Right cardiac atrium (tissue), 5 donors: ENCODE results near the gene PIEZO2. TPM values are rescaled to one million over a fixed set of nuclear protein-coding genes. Genes with fewer than 3 reads are reported as not detected.

Source experiments
- ATAC-seq, 2 donors: fragments of 200-7000 bp; cut with Tn5 transposase; one replicate each; pipeline versions ENCODE4 v1.8.0 to v1.9.1; 2020; ENCODE audit warnings: moderate library complexity in 2 of 2, mild to moderate bottlenecking in 1 of 2
- DNase-seq, 3 donors: peaks; one replicate each; pipeline ENCODE4 v3.0.0-alpha.2; 2020
- H3K27ac ChIP-seq: one replicate; pipeline ENCODE4 v1.5.1; 2013; ENCODE audit warnings: mild to moderate bottlenecking, low read length, control low read depth, moderate library complexity
- H3K27me3 ChIP-seq: one replicate; pipeline ENCODE4 v1.6.1; 2013; ENCODE audit not compliant: control insufficient read depth, insufficient read depth
- H3K4me1 ChIP-seq: one replicate; pipeline ENCODE4 v1.6.1; 2013; ENCODE audit warnings: low read length; ENCODE audit not compliant: control insufficient read depth, insufficient read depth
- H3K4me3 ChIP-seq: one replicate; pipeline ENCODE4 v1.5.1; 2013; ENCODE audit warnings: low read length, control low read depth
- H3K9me3 ChIP-seq: one replicate; pipeline ENCODE4 v1.6.1; 2013; ENCODE audit warnings: low read length; ENCODE audit not compliant: control insufficient read depth
- WGBS: extraction: QIAGEN DNeasy Blood & Tissue Kit; methylation state at CpG from one replicate; pipeline ENCODE4 v1.1.7; 2013; 5-methylcytosine and 5-hydroxymethylcytosine counted together
- intact Hi-C, 4 donors: fragments of 100-400 bp; cut with DNase I; formaldehyde crosslinking; loops; one replicate each; pipeline versions ENCODE4 v1.11.0 to v1.14.0; 2022 to 2023
- polyA plus RNA-seq: library from polyadenylated mRNA; stranded (reverse); fragments of 200-250 nt; gene quantifications from one replicate; pipeline ENCODE4 v1.2.3, GENCODE V29; 2013
- total RNA-seq, 4 donors: library from RNA; stranded (reverse); fragmentation: NEBNext Ultra II Directional; extraction: Animal tissue kit (Norgen Biotek cat#: 25700); gene quantifications; one replicate each; pipeline ENCODE4 v1.2.1, GENCODE V29; 2021
- donor health status: healthy with polysubstance abuse.
- donor health status: DM: no; HTN: yes; CAD: no.
- donor health status: DM: no; HTN: no; CAD: no.
- donor health status: DM: no; HTN: yes; CAD: no; lungs with severe emphysema.
- donor health status: DM: yes; HTN: yes; CAD: no.

Gene PIEZO2
- total and polyA plus RNA-seq, 5 donors, result 0.18 to 0.93 (median 0.56) TPM

GRCh38 chr18:10754128-10754527 lies 395.2 kb downstream of the PIEZO2 start:
- ATAC-seq (no peak), DNase-seq (no peak)
- Histone ChIP-seq H3K4me3 (no peak overlapping the region), H3K9me3 (no peaks in the 10 kb centered on the region), H3K27ac (no peak overlapping the region), H3K27me3 (no peaks in the 10 kb centered on the region), H3K4me1 (no peaks in the 10 kb centered on the region)
- intact Hi-C loops, result no loop called here
- WGBS, result 88% methylated on average over 4 of the region's 4 CpGs

- Histone ChIP-seq H3K9me3 (no peaks in the 10 kb centered on the region), H3K27ac (no peak overlapping the region), H3K4me3 (no peak overlapping the region), H3K27me3 (no peaks in the 10 kb centered on the region), H3K4me1 (no peaks in the 10 kb centered on the region)
- no peak for DNase-seq
- no peak for ATAC-seq
- intact Hi-C loops, result no loop called here
- WGBS, result 63% methylated on average over 8 of the region's 8 CpGs
Measured at GRCh38 chr18:10752382-10752781, 397.0 kb downstream of the PIEZO2 start.

GRCh38 chr18:10751653-10752052 lies 397.7 kb downstream of the PIEZO2 start:
- no peak overlapping the region for H3K4me3 ChIP-seq
- WGBS, result 35% methylated on average over 8 of the region's 8 CpGs
- ATAC-seq, result peak in 1 of 2 donors; percentile 49
- DNase-seq, result no peak
- no peak overlapping the region for H3K27ac ChIP-seq
- H3K27me3 ChIP-seq, result no peaks in the 10 kb centered on the region
- H3K4me1 ChIP-seq, result no peaks in the 10 kb centered on the region
- intact Hi-C loops, result no loop called here
- no peaks in the 10 kb centered on the region for H3K9me3 ChIP-seq

GRCh38 chr18:10750191-10751035 lies 399.0 kb downstream of the PIEZO2 start:
- H3K4me1 ChIP-seq, result no peaks in the 10 kb centered on the region
- no peak overlapping the region for H3K27ac ChIP-seq
- H3K27me3 ChIP-seq, result no peaks in the 10 kb centered on the region
- no peak overlapping the region for H3K4me3 ChIP-seq
- 55% methylated on average over 5 of the region's 5 CpGs for WGBS
- intact Hi-C loops, result no loop called here
- ATAC-seq (no peak), DNase-seq (no peak)
- H3K9me3 ChIP-seq, result no peaks in the 10 kb centered on the region

DNA sequence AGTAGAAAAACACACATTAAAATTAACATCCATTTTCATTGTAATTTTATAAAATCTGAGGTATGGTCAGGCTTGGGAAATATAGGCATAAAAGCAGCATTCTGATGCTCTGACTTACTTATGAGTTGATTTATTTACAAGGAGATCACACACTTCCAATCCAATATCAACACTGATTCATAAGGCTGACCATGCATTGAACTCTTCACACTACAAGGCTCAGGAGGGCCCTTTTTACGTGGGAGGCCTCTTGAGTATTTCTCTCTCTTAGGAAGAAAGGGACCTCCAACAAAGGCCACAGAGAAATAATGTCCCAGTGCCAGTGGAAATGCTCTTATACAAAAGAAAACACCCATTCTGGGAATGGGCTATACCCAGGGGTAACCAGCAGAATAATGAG lies 400.7 kb downstream of the PIEZO2 start:
- WGBS, result 78% methylated on average over 1 of the region's 1 CpG
- Histone ChIP-seq H3K27ac (no peak overlapping the region), H3K9me3 (no peaks in the 10 kb centered on the region), H3K27me3 (no peaks in the 10 kb centered on the region), H3K4me1 (no peaks in the 10 kb centered on the region), H3K4me3 (no peak overlapping the region)
- intact Hi-C loops, result no loop called here
- ATAC-seq (no peak), DNase-seq (no peak)

DNA sequence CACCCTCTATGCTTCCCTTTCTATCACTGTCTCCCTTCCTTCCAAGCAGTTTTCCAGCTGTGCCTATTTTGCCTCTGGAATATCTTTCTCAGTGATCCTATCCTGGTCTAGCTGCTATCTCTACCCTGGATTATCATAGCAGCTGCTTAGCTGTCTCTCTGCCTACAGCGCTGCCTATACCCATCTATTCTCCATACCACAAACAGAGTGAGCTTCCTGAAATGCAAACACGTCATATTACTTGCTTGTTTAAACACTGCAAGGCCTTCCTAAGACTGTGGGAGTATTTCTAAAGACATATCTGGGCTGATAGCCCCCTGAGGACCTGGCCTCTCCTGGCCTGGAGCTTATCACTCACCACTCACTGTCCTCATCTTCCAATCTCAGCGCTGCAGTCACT lies 403.4 kb downstream of the PIEZO2 start:
- Histone ChIP-seq H3K27me3 (no peaks in the 10 kb centered on the region), H3K9me3 (no peaks in the 10 kb centered on the region), H3K4me3 (no peak overlapping the region), H3K27ac (no peak overlapping the region), H3K4me1 (no peaks in the 10 kb centered on the region)
- intact Hi-C loops, result no loop called here
- no peak for DNase-seq
- no peak for ATAC-seq
- 54% methylated on average over 3 of the region's 3 CpGs for WGBS

GRCh38 chr18:10745219-10745618 lies 404.1 kb downstream of the PIEZO2 start:
- intact Hi-C loops, result no loop called here
- Histone ChIP-seq H3K27ac (no peak overlapping the region), H3K27me3 (no peaks in the 10 kb centered on the region), H3K9me3 (no peaks in the 10 kb centered on the region), H3K4me1 (no peaks in the 10 kb centered on the region), H3K4me3 (no peak overlapping the region)
- ATAC-seq (no peak), DNase-seq (no peak)
- 88% methylated on average over 8 of the region's 8 CpGs for WGBS

DNA sequence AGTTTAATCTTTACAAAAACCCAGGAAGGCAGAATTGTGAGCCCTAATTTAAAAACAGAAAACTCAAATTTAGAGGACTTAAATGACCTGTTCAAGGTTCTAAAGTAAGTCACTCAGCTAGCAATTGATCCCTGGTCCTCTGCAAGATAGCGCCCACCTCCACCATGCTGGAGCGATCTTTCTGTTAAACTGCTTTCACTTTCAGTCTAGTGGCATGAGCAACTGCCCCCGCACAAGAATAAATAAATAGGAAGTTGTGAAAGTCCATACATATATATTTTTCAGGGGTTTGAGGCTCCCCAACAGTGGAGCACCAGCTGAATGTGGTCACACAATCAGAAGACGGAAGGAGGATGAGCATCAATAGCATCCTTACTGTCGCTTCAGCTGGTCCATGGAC lies 405.6 kb downstream of the PIEZO2 start:
- Histone ChIP-seq H3K27ac (no peak overlapping the region), H3K4me3 (no peak overlapping the region), H3K9me3 (no peaks in the 10 kb centered on the region), H3K27me3 (no peaks in the 10 kb centered on the region), H3K4me1 (no peaks in the 10 kb centered on the region)
- DNase-seq (no peak), ATAC-seq (no peak)
- intact Hi-C loops, result no loop called here
- WGBS, result 77% methylated on average over 5 of the region's 5 CpGs

GRCh38 chr18:10739152-10739551 lies 410.2 kb downstream of the PIEZO2 start:
- Histone ChIP-seq H3K4me1 (no peaks in the 10 kb centered on the region), H3K27ac (no peak overlapping the region), H3K27me3 (no peaks in the 10 kb centered on the region), H3K9me3 (no peaks in the 10 kb centered on the region), H3K4me3 (no peak overlapping the region)
- DNase-seq, result no peak
- intact Hi-C loops, result no loop called here
- ATAC-seq, result no peak
- 90% methylated on average over 3 of the region's 3 CpGs for WGBS

DNA sequence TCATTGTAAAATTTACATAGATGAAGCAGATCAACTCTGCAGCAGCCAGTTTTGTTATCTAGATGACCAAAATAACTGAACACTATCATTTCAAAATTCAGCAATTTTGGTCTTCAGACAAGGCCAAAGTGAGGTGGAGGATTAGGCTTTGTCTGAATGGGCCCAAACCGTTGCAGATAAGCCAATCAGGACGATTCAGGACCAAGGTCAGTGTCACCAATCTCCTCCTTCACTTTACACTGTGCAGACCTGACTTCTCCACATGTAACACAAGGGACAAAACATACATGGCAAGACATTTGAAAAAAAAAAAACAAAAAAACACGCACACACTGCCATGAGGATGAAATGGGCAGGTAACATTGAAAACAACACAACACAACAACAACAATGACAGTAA lies 412.4 kb downstream of the PIEZO2 start:
- no peak for ATAC-seq
- 53% methylated on average over 3 of the region's 3 CpGs for WGBS
- Histone ChIP-seq H3K27me3 (no peaks in the 10 kb centered on the region), H3K27ac (no peak overlapping the region), H3K4me1 (no peaks in the 10 kb centered on the region), H3K4me3 (no peak overlapping the region), H3K9me3 (no peaks in the 10 kb centered on the region)
- intact Hi-C loops, result no loop called here
- no peak for DNase-seq

GRCh38 chr18:10732990-10733389 lies 416.4 kb downstream of the PIEZO2 start:
- Histone ChIP-seq H3K4me1 (no peaks in the 10 kb centered on the region), H3K27me3 (no peaks in the 10 kb centered on the region), H3K27ac (no peak overlapping the region), H3K9me3 (no peaks in the 10 kb centered on the region), H3K4me3 (no peak overlapping the region)
- no peak for DNase-seq
- WGBS, result 64% methylated on average over 4 of the region's 4 CpGs
- intact Hi-C loops, result no loop called here
- no peak for ATAC-seq

DNA sequence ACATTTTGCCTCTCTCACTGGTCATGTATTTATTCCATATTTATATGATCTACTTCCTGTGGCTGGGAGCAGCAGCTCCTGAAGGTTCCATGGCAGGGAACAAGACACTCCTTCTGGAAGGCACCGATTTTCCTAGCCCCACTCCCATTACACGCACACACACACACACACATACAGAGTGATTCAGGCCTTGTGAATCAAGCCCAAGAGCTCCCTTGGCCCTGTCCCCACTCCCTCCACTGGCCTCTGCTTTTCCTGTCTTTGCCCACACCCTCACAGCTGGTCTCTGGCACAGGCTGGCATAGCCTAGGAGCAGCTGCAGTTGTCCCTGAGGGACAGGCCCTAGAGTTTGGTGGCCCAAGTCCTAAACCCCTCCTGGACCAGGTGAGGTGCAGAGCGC lies 421.9 kb downstream of the PIEZO2 start:
- intact Hi-C loops, result no loop called here
- H3K4me3 ChIP-seq, result no peak overlapping the region
- 72% methylated on average over 3 of the region's 3 CpGs for WGBS
- H3K27ac ChIP-seq, result no peak overlapping the region
- ATAC-seq (no peak), DNase-seq (no peak)
- H3K9me3 ChIP-seq, result no peaks in the 10 kb centered on the region
- no peaks in the 10 kb centered on the region for H3K4me1 ChIP-seq
- H3K27me3 ChIP-seq, result no peaks in the 10 kb centered on the region
